GM19035 (cell line): ENCODE measurements around the gene NR6A1.
"Not testable (repeated sequence)": the region's sequence is repeated elsewhere in the genome, so short reads cannot be mapped to it uniquely, and the experiment has no call there.

Source experiments
- ATAC-seq: cut with Tn5 transposase; IDR thresholded peaks from one replicate; pipeline ENCODE4 v1.9.1; 2021; ENCODE audit not compliant: unreplicated experiment

Gene NR6A1

DNA sequence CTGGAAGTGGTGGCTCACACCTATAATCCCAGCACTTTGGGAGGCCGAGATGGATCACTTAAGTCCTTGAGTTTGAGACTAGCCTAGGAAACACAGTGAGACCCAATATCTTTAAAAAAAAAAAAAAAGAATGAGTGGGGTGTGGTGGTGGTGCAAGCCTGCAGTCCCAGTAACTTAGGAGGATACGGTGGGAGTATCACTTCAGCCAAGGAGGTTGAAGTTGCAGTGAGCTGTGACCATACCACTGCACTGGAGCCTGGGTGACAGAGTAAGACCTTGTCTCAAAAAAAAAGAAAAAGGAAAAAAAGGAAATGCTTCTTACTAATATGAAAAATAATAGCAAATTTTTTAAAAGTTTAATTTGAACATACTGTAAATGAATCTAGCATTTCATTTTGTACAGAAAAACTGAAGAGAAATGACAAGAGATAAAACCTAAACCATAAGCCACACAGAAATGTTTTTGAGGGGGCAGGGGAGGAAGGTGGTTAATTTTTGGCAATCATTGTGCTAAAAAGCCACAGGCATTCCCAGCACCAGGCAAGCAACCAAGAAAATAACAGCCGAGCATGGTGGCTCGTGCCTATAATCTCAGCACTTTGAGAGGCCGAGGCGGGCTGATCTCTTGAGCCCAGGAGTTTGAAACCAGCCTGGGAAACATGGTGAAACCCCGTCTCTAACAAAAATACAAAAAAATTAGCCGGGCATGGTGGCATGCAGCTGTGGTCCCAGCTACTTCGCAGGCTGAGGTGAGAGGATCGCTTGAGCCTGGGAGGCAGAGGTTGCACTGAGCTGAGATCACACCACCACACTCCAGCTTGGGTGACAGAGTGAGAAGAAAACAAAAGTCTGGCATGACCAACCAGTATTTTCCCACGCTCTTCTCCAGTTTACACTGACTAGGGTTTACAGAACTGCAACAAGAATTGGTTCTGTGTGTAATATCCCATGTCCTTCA, 149.5 kb downstream of the NR6A1 start:
- ATAC-seq, result no peak

DNA sequence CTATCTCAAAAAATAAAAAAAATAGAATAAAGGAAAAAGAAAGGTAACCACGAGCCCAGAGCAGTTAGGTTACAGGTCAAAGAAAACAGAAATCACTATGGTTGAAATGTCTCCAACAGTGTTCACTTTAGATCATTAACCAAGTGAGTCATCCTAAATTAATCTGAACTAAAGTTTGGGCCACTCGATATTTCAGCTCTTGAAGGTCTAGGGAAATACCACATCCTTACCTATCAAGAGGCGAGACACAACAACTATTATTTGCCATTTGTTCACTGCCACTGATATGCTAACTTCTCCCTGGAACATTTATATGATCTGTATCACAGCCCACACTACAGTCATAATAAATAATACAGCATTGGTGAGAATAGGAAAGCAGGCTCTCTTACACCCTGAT, 152.6 kb downstream of the NR6A1 start:
- no peak for ATAC-seq

DNA sequence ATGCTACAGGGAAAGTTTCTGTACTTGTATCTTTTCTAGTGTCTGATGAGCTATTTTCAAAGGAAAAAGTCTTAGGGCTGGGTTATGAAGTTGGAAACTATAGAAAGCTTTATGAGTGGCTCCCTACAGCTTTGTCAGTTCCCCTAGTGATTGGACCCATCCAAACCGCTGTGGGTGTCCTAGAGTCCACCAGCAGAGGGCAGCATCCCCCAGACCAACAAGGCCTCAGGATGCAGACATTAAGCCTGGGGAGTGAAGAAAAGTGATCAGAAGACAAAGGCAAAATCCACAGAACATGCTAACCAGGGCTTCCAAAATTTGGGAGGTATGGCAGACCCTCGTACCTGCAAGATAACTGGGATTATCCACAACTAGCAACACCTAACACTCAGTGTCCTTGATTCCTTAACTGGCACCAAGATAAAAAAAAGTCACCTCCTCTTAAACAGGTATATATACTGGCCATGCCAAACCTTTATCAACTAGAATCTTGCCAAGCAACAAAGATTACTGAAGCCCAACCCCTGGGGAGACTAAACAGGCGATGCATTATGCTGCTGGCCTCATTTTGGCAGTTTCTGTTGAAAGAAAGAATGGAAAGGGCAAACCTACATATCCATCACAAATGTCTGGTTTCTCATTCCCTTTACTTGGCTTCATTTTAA, 153.5 kb downstream of the NR6A1 start:
- no peak for ATAC-seq

GRCh38 chr9:124616961-124617360, 154.2 kb downstream of the NR6A1 start:
- ATAC-seq, result no peak

- ATAC-seq, result not testable (repeated sequence)
These were observed 155.3 kb downstream of the NR6A1 start for GRCh38 chr9:124615840-124616239.

DNA sequence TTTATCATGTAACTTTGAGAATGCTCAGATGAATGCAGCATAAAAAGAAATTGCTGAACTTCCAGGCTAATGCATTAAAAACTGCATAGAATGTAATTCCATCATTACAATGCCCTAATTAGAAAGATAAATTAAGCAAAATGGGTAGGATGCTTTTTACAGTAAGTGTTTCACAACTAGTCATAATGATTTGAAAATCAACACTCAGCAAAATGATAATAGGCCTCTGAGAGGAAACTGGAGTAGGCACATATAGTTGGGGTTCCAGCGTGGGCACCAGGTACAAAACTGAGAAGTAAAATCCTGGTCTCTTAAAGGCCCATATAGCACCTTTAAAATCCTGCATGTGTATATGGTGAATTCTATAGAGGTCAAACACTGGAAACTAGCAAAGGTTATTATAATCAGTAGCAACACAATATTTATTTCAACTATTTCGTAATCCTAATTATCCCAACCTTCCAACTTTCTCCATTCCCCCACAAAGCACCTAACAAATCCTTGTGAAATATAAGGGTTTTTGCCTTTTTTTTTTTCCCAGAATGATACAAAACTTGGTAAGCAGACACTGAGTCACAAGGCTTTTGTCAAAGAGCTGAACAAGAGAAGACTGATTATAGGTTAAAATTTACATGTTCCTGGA, 155.9 kb downstream of the NR6A1 start:
- ATAC-seq, result no peak

DNA sequence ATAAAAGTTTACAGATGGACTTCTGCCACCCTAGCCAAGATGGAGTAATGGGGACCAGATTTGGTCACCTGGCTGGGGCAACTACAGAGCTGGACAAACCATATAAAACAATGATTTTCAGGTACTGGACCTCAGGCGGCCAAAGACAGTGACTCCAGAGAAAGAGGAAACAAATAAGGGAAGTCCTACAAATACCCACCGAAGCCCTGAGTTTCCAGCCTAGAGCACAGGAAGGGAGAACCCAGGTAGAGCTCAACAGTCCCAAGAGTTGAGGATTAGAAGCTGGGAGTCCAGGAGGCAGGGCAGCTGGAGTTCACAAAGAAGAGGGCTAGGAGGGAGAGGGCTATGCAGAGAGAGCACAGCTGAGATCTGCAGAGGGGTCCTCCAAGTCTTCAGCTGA, 157.3 kb downstream of the NR6A1 start:
- no peak for ATAC-seq

DNA sequence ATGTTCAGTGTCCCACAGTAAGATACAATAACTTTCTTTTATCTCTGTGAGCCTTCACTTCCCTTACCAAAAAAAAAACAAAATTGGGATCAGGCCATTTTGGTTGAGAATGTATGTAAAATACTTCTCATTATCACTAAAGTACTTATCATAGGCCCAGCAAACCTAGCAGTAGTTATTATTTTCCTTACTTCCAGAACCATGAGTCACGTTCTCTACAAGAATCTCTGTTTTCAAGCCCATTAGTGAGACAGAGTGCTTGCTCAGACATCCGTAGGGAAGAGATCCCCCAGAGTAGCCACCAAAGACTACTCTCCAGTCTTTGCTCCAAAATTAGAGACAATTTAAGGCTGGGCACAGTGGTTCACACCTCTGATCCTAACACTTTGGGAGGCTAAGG, 160.0 kb downstream of the NR6A1 start:
- no peak for ATAC-seq

DNA sequence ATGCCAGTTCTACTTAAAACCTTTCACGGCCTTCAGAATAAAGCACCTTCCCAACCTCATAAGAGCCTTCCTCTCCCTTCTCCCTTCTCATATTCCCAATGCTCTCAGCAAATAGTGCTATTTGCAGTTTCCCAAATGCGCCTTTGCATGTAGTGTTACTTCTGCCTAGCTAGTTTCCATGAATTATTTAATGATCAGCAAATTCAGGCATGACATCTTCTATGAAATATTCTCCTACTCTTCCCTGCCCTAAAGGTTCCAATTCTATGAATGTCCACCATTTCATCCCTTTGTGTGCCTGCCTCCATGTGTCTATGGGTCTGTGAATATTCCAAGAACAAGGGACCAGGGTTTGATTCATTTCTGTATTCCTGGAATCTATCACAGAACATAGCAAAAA, 165.1 kb downstream of the NR6A1 start:
- ATAC-seq, result no peak

GRCh38 chr9:124605258-124605657, 165.9 kb downstream of the NR6A1 start:
- ATAC-seq, result no peak

DNA sequence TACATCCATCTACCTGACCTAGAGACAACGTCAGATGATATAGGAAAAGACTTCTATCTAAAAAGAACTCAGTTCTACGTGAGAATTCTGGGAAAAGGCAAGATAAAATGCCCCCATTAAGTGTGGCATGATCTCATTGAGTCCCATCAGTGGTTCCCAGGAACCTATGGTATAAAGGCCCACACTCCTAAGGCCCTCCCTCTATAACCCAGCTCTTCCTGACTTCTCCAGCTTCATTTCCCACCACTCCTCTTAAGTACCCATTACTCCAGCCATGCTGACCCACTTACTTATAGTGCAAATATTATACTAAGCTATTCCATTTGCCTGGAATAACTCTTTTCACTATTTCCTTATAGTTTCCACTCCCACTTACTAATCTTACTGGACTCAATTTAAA, 168.5 kb downstream of the NR6A1 start:
- ATAC-seq, result no peak

DNA sequence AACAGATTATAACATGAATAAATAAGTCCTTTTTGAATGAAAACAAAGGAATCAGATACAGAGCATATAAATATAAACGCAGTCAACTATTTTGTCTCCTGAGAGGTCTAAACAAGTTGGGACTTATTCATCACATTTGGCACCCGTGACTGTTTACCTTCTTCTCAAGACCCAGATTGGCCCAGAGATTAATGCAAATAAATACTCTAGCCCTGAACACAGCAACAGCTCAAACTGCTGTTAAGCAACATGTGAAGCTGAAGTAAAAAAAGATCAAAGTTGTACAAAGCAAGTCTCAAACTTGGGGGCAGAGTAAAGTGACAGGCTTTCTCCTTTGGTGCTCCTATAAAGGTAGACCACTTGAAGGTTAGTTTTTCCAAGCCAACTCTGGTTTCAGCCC, 168.9 kb downstream of the NR6A1 start:
- no peak for ATAC-seq

DNA sequence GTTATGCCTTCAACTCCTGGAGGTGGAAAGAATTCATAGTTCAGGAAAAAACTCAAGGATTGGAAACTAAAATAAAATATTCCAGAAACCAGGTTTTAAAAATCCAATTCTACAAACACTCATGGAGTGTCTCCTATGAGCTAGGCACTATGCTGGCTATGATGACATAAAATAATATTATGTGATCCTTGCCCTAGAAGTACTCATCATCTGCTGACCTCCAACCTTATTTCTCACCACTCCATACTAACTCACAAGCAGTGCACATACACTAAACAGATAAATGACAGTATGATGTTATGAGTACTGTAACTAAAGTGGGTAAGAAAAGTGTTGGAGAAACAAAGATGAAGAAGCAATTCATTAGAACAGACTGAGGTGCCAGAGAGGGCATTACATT, 170.7 kb downstream of the NR6A1 start:
- no peak for ATAC-seq

DNA sequence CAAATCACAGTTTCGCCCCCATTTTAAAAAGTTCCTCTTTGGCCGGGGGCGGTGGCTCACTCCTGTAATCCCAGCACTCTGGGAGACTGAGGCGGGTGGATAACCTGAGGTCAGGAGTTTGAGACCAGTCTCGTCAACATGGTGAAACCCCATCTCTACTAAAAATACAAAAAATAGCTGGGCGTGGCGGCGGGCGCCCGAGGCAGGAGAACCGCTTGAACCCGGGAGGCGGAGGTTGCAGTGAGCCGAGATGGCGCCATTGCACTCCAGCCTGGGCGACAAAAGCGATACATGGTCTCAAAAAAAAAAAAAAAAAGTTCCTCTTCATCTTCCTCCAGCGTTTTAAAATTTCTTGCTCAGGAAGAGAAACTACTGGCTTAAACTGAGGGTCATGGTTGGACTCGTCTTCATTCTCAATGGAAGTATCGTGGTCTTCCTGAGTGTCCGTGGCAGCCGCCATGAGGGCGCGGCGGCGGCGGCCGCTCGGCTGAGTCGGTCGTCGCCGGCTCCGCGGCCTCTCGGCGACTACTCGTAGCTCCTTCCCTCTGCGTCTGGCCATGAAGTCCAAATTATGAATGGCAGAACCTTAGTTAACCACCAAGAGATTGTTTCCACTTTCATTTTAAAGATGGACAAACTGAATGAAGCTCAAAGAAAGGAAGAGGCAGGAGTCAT, 171.9 kb downstream of the NR6A1 start:
- ATAC-seq, result no peak

DNA sequence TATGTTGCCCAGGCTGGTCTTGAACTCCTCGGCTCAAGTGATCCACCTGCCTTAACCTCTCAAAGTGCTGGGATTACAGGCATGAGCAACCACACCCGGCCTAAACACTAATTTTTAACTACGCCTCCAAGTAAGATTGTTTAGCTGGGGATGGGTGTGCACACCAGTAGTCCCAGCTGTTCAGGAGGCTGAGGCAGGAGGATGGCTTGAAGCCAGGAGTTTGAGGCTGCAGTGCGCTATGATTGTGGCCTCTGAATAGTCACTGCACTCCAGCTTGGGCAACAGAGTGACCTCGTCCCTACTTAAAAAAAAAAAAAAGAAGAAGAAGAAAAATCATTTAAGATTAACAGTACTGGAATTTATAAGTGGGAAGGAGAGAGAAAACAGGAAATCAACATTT, 173.1 kb downstream of the NR6A1 start:
- ATAC-seq, result no peak

DNA sequence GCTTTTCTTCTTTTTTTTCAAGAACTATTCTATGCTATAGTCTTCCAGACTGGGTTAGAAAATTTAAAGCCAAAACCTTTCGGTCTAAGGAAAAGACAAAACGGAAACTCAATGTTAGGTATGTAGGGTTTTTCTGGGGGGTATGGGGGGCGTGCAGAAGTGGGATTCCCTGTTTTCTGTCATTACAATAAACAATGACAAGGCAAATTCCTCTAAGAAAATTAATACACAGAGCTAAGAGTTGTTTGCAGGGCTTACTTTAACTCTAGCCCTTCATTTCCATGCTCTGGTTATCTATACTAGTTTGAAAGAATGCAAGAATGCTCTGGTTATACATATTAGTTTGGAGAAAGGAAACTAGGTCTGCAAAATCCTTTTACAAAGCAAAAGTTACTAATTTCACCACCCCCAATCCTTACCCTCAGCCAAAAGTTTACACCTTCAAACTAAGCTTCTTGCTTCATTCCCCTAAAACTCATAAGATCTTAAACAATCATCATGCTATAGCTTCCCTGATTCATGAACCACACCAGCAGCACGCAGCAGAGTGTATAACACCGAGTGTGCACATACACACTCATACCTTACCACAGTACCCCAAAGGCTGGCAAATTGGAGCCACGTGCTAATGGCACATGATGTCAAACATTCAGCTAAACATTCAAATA, 174.8 kb downstream of the NR6A1 start:
- no peak for ATAC-seq

DNA sequence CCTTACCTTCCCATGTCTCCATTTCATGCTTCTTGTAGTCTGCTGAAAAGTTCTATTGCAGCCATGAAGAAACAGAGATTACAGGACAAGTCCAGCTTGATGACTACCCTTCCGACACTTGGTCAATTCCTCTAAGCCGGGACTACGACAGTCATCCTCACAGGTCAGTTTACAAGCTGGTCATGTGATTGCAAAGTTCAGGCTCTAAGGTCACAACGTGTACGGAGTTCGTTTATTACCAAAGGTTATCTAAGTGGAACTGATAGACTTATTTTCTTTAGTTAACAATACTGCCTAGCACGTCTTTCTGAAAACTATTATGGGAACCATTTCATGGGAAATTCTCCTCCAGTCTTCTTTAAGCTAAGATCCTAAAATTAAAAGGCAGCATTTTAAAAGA, 175.4 kb downstream of the NR6A1 start:
- no peak for ATAC-seq

DNA sequence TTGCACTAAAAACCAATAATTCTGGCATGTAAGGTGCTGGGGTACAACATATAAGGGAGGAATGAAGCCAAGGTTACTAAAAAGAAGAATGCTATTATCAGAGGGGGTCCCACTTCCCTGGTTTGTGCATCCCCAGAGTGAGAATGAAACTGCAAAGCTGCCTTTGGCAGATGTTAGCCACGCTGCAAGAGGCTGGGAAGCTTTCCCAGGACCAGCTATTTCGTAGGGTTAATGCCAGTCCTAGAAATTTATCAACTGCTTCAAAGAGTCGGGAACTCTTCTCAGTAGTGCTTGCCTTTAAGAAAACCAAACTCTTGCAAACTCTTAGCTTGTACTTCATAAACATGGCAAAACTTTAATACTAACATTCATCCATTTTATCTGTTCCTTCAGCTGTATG, 176.4 kb downstream of the NR6A1 start:
- no peak for ATAC-seq

DNA sequence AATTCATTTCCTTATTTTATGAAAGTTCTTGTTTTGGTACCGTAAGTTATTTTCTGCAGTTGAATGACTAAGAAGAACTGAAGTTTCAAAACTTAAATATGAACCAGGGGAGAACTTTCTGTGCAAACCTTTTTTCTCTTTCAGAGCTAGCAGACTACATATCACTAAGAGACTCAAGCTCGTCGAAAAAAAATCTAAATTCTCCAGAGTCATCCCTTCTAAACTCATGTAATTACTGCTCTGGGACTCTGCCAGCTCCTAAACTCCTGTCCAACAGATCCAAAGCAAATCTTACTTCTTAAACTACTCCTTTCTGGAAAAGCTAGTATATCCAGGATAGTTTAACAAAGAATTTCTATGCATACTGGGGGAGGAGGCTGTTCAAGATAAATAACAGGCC, 176.9 kb downstream of the NR6A1 start:
- ATAC-seq, result no peak

DNA sequence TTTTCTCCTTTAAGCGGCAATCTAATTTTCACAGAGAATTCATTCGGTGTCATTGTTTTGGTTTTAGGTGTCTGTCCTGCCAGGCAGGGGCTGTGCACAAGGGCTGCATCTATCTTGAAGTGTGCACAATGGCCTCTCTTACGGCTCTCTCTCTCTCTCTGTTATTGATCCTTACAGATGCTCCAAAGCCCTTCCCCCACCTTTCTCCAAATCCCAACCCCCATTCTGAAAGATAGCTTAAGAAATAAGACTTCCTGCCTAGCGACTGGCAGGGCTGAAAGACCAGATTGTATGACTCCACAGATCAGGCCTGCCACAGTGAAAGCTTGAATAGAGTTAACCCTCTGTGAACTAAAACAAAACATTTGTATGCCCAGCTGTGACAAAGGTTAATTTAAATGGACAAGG, 177.5 kb downstream of the NR6A1 start:
- ATAC-seq, result no peak

- no peak for ATAC-seq
These were observed 177.9 kb downstream of the NR6A1 start for GRCh38 chr9:124593200-124593599.
